ENCODE results near the gene CREB3L1.

CREB3L1 gene

GRCh38 chr11:46254133-46254491, 23.4 kb upstream of the CREB3L1 start:
- TF ChIP-seq TEAD4 (IDR thresholded peaks at IDR 0.05) (no peak), TCF12 (IDR thresholded peaks at IDR 0.05; ENCODE audit: low read depth) (no peak), EGR1 (IDR thresholded peaks at IDR 0.05) (no peak), YY1 (IDR thresholded peaks at IDR 0.05; ENCODE audit: low read depth) (no peak), USF1 (IDR thresholded peaks at IDR 0.05) (no peak)

- TF ChIP-seq CEBPB (IDR thresholded peaks at IDR 0.05) (no peak), EP300 (IDR thresholded peaks at IDR 0.05; ENCODE audit: borderline replicate concordance) (no peak), MAX (IDR thresholded peaks at IDR 0.05) (no peak), ZBTB7A (IDR thresholded peaks at IDR 0.05; ENCODE audit: low read depth) (no peak), NFIC (IDR thresholded peaks at IDR 0.05) (no peak), TAF1 (IDR thresholded peaks at IDR 0.05; ENCODE audit: low read depth) (no peak), USF1 (IDR thresholded peaks at IDR 0.05) (no peak)
Observed at GRCh38 chr11:46256540-46257001, 20.9 kb upstream of the CREB3L1 start.

- no peak for TF ChIP-seq REST (IDR thresholded peaks at IDR 0.05; ENCODE audit: low read depth)
- TF ChIP-seq USF1 (IDR thresholded peaks at IDR 0.05): no peak
- TF ChIP-seq EP300 (IDR thresholded peaks at IDR 0.05; ENCODE audit: borderline replicate concordance): no peak
- no peak for TF ChIP-seq NFIC (IDR thresholded peaks at IDR 0.05)
Observed at GRCh38 chr11:46259971-46260560, 17.4 kb upstream of the CREB3L1 start.

- no peak for TF ChIP-seq FOXM1 (IDR thresholded peaks at IDR 0.05; ENCODE audit: borderline replicate concordance, low read depth)
- TF ChIP-seq EGR1 (IDR thresholded peaks at IDR 0.05): no peak
- TF ChIP-seq USF1 (IDR thresholded peaks at IDR 0.05): no peak
- TF ChIP-seq RAD21 (IDR thresholded peaks at IDR 0.05; ENCODE audit: low read depth): no peak
- no peak for TF ChIP-seq YY1 (IDR thresholded peaks at IDR 0.05; ENCODE audit: low read depth)
- TF ChIP-seq NFIC (IDR thresholded peaks at IDR 0.05): no peak
- TF ChIP-seq TCF12 (IDR thresholded peaks at IDR 0.05; ENCODE audit: low read depth): no peak
- no peak for TF ChIP-seq TAF1 (IDR thresholded peaks at IDR 0.05; ENCODE audit: low read depth)
- TF ChIP-seq CEBPB (IDR thresholded peaks at IDR 0.05): no peak
- TF ChIP-seq EP300 (IDR thresholded peaks at IDR 0.05; ENCODE audit: borderline replicate concordance): no peak
- no peak for TF ChIP-seq REST (IDR thresholded peaks at IDR 0.05; ENCODE audit: low read depth)
- no peak for TF ChIP-seq TEAD4 (IDR thresholded peaks at IDR 0.05)
- TF ChIP-seq ZBTB7A (IDR thresholded peaks at IDR 0.05; ENCODE audit: low read depth): no peak
- no peak for TF ChIP-seq MAX (IDR thresholded peaks at IDR 0.05)
- no peak for TF ChIP-seq CREB1 (IDR thresholded peaks at IDR 0.05; ENCODE audit: low read depth)
Observed at GRCh38 chr11:46263120-46263519, 14.3 kb upstream of the CREB3L1 start.

- TF ChIP-seq EGR1 (IDR thresholded peaks at IDR 0.05): no peak
- TF ChIP-seq TEAD4 (IDR thresholded peaks at IDR 0.05): no peak
- no peak for TF ChIP-seq EP300 (IDR thresholded peaks at IDR 0.05; ENCODE audit: borderline replicate concordance)
- TF ChIP-seq USF1 (IDR thresholded peaks at IDR 0.05): no peak
- no peak for TF ChIP-seq TCF12 (IDR thresholded peaks at IDR 0.05; ENCODE audit: low read depth)
Observed at GRCh38 chr11:46264030-46264429, 13.4 kb upstream of the CREB3L1 start.
